Activated CD4-positive, alpha-beta T cell treated with anti-CD3 and anti-CD28 coated beads, Interleukin-10, Interleukin-2, amounts not matched to agents 100 ng/mL and 50 ng/mL, durations not matched to agents 16 hours and 8 hours (primary cell): ENCODE measurements around the gene TMEM17.

Source experiments
- DNase-seq: peaks from one replicate; pipeline ENCODE4 v3.0.0-alpha.2; 2020

TMEM17 gene

DNA sequence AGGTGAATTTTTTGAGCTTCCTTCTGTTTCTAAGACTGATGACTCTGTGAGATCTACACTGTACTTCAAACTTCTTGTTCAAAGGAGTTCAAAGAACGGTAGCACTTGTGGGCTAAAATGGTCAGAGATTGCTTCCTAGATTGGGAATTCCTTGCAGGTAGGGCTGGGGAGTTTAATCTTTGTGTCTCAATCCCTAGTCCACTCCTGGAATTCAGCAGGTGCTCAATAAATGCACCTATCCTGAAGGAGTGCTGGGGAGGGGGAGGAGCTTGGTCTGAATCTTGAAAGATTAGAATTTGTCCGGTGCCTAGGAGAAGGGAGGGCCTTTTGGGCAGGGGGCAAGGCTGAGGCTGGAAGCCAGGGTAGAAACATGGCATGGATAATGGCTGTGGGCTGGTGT is 34.6 kb downstream of the TMEM17 start:
- DNase-seq, result no peak

DNA sequence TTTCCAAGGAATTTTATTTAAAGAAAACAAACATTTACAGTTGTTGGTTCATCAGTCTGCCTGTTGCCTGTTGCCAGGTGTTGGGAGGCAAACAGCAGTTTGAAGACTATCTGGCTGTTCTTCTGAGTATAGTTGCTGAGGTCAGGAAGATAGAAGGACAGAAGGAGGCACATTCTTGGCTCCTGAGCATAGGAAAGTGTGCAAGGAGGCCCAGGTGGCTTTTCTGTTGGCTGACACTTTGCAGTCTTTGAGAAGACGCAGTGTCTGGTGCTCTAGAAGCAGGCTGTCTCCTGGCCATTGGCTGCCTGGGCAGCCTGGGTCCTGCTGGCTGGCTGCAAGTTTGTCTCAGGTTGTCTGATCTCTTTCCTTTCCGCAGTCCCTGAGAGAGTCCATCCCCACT is 36.4 kb downstream of the TMEM17 start:
- no peak for DNase-seq

DNA sequence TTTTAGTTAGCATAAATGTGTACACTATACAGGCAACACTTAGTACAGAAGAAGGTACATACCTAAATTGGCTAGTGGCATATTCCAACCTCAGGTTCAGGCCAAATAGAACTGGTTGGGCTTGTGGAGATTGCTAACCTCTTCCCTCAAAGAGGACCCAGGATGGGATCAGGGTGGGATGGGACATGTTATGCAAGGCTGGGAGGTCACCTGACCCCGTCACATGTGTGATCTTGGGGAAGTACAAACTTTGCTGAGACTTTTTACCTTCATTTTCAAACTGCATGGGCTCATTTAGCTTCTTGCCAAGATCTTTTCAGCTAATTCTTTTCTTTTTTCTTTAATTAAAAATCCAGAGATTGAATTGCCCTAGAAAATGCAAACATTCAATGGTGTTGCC is 36.9 kb downstream of the TMEM17 start:
- no peak for DNase-seq

DNA sequence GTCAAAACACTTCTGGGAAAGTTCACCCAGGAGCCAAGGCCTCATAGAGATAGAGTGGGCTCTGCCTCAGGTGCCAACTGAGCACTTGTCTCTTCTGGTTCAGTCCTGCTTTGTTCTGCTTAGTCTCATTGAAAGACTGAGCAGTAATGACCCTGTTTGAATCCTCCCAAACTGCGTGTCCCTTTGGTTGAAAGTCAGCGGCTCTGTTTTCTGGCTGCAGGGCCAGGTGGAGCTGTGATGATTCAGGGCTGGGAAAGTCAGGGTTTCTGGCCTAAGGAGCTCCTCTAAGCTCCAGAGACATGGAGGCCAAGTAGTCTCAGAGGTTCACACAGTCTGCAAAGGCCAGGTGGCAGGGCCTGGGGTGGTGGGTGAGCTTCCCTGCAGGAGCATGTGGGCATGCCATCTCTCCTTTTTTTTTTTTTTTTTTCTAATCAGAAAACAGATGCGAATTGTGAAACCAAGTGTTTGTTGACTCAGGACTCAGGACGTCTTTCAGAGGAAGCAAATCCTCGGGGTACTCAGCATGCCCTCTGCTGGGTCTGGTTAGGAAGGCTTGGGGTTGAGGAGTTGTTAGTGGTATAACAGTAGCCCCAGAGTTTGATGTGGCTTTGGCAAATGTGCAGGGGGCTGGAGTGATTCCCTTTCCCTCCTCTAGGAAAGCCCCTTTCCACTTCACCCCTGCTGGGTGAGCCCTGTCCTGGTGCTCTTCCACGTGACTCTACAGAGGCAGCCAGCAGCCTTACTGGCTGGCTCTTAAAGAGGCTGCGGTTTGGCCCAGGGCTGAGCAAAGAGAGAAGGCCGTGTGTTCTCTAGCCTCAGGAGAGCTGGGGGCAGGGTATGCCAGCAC is 38.3 kb downstream of the TMEM17 start:
- no peak for DNase-seq

DNA sequence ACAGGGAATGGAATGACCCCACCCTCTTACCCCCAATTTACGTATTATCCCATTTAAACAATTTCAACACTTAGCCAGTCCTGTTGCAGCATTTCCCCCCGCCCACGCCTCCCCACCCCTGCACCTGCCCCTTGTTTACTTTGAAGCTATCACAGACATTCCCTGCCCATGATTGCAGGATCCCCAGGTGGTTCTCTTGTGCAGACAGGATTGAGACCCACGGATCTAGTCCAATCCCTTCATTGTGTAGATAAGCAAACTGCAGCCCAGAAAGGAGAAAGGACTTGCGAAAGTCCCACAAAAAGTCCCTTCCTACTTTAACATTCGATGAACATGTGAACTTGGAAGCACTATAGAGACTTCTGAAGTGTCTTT is 38.9 kb downstream of the TMEM17 start:
- DNase-seq, result no peak

DNA sequence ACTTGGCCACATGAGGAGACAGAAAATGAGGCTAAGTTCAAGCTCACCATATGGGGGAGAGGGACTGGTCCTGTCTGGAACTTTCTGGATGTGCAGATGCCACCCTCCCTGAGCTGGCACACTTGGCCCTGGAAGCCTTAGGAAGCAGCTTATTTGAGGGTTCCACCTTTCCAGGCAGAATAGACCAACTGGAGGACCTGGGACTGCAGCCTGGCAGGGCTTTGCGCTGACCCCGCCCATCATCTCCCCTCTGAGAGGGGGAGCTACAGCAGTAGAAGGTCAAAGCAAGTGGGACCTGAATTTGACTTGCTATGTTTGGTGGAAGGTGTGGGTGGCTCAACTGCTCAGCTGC is 39.5 kb downstream of the TMEM17 start:
- no peak for DNase-seq

DNA sequence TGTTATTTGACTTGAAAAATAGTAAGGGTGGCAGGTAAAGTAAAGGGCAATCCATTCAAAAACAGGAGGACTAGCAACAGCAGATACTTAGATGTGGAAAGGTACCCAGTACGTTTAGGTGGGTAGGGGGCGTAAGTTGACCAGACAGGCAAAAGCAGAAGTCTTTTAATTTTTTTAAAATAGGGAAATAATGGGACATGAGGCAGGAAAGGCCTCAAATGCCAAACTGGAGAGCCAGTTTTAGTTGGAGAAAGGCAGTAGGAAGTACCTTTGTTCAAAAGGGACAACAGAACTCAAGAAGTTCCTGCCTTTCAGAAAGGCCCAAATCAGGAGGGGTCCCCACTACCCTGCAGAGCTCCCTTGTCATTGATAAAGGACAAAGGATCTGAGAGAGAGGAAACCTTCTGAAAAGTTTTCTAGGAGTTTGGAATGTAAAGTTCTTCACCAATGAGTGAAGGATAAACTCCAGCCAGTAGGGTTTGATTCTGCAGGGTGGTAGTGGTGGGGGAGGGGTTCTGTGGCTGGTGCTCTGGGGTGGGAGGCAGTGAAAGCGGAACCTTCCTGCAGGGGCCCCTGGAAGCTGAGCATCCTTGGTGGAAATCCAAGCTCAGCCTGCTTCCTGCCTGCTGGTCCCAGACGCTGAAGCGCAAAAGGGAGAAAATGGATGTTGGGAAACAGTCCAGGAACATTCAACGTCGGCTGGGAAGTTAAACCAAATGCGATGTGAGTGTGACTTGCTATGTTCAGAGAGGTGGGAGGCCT is 40.1 kb downstream of the TMEM17 start:
- no peak for DNase-seq

DNA sequence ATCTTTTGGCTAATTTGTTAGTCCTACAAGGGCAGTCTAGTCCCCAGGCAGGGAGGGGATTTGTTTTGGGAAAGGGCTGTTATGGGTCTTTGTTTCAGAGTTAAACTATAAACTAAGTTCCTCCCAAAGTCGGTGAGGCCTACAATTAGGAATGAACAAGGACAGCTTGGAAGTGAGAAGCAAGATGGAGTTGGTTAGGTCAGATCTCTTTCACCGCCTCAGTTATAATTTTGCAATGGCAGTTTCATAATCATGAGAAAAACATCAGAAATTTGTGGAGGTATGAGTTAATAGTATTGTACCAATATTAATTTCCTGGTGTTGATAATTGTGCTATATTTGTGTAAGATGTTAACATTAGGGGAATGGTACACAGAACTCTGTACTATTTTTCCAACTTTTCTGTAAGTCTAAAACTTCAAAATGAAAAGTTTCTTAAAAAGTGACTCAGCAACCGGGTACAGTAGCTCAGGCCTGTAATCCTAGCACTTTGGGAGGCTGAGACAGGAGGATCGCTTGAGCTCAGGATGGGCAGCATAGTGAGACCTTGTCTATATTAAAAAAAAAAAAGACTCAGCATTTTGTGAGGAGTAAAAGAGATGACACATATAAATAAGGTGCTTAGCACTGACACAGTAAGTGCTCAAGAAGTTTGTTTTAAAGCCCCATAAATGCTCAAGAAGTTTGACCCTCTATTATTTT is 40.8 kb downstream of the TMEM17 start:
- DNase-seq, result no peak

DNA sequence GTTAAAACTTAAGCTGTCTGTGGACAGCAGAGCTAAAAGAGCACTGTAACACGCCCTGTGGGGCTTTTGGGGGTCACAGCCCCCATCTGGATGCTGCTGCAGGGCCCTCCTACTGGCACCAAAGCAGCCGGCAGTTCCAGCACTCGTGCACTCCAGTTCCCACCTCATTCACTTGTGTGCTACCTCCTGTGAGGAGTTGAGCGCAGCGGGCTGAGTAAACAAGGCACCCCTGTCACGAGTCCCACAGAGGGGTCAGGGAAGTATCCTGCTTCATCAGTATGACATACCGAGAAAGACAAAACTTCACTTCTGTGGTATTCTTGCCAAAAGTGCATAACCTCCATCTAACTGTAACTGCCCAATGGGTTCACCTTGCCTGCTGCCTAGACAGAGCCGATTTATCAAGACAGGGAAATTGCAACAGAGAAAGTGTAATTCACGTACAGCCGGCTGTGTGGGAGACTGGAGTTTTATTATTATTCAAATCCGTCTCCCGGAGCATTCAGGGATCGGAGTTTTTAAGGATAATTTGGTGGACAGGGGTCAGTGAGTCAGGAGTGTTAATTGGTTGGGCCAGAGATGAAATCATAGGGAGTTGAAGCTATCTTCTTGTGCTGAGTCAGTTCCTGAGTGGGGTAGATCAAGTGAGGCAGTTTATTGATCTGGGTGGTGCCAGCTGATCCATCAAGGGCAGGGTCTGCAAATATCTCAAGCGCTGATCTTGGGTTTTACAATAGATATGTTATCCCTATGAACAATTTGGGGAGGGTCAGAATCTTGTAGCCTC is 41.6 kb downstream of the TMEM17 start:
- no peak for DNase-seq

DNA sequence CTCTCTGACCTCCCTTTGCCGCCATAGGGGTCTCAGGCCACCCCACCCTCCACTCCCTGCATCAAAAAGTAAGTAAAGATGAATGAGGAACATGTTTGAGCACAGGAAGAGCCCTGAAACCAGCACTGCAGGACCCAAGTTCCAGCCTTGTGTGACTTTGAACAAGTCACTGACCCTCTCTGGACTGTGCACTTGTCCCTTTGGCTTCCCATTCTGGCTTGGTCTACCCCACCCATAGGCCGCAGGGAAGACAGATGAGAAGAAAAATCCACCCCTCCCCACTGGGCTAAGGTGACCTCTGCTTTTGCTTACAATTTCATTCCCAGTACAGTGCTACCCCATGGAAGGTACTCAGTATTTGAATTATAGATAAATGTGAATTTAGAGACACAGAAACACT is 43.8 kb downstream of the TMEM17 start:
- no peak for DNase-seq

DNA sequence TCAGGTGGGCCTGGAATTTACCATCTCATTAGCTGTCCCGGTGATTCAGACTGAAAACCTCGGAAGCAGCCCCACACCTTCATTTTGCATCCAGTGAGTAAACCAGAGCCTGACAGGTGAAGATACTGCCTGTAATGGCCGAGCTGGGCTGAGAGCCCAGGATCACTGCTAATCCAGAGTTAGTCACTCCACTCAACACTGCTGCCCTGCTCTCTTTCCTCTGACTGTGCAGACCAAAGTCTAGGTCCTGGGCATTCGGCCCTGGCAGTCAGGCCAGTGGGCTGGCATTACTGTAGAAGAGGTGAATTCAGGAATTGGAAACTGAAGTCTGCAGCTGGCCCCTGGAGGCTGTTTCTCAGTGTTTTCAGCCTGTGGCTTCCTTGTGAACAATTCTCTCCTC is 44.3 kb downstream of the TMEM17 start:
- no peak for DNase-seq

DNA sequence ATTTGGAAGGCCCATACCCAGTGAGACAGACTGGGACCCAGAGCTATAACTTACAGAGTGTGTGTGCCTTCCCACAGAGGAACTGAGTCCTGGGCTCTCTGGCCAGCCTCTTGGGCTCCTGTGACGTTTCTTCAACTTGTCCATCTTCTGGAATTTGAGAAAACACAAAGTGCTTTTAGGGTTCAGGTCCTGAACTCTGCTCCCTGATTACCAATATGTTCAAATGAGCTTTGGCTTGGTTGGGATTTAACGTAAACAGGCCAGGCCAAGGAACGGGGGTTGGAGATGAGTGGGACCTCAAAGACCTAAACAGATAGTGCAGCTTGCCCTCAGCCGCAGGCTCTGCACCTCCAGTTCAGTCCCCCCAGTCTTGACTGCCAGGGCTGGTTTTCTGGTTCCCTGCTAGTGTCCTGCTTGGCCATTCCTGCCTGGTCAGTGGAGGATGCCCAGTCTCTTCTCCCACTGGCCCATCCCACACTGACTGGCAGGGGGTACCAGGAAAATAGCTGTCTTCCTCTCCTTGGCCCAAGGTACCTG is 44.9 kb downstream of the TMEM17 start:
- DNase-seq, result no peak

DNA sequence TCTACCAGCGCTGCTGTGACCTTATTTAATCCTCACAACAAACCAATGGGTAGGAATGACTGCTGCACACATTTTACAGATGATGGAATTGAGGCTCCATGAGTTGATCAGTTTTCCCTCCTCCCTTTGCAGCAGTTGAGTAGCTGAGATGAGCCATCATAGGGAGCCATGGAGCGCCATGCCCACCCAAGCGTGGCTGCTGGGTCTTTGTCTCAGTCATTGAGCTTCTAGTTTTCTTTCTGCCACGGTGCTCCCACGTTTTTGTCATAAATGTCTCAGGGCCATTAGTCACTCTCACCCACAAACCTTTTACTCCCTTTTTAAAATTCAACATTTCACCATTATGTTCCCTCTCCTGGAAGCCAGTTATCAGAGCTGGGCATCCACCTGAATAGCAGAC is 45.8 kb downstream of the TMEM17 start:
- DNase-seq, result no peak

DNA sequence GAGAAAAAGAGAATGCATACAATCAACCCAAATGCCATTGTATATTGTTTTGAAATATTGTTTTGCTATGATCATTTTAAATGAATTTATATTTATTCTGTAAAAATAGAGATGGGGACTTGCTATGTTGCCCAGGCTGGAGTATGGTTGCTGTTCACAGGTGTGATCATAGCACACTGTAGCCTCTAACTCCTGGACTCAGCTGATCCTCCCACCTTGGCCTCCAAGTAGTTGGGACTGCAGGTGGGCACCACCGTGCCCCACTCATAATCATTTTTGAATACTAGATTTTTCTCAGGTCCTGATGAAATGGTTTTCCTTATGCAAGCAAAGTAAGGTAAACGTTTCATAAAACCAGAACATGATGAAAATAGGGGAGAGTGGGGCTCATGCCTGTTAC is 46.3 kb downstream of the TMEM17 start:
- no peak for DNase-seq

DNA sequence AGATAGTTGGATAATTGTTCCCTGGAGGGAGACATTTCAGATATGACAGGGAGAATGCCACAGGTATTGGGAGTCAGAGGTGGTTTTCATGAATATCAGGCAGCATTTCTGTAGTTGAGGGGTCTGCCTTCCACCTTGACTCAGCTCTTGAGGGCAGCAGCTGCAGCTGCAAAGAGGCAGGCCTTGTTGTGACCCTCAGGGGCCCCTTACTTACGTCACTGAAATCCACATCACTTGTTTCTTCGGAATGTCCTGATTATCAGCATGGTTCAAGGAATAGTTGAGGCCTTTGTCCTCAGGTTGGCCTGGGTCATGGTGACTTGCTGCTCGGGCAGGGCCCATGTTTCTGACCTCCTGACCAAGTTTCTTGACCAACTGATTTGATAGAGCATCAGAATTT is 46.9 kb downstream of the TMEM17 start:
- DNase-seq, result no peak

DNA sequence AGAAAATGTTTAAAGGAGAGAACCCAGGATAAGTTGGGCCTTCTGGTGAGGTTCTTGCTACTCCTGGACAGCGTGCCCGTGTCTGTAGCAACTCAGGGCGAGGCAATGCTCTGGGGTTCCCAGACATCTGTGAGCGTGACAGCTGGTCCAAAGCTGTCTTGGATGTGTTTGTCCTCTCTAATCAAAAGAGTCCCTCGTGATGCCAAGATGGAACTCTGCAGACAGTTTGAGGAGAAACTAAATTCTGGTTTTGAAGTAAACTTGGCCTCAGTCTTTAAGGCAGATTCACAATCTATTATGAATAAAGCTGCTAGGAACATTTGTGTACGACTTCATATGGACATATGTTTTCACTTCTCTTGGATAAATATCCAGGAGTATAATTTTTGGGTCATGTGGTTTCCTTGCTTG is 47.3 kb downstream of the TMEM17 start:
- DNase-seq, result no peak

DNA sequence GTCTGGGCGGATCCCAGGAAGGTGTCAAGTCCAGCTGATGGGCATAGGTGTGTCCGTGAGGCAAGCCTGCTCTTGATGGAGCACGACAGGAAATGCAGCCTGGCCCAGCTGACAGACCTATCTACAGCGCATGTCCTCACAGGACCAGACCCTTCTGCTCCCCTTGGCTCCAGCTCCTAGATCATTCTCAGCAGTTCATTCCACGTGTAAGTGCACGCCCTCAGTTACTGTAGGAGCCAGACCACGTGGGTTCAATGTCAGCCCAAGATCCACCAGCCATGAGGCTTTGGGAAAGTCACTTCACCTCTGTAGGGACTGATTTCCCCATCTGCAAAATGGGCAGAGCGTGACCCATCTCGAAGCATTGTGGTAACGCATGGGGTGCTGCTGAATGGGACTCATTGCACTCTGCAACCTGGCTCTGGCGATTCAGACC is 47.8 kb downstream of the TMEM17 start:
- DNase-seq, result no peak

DNA sequence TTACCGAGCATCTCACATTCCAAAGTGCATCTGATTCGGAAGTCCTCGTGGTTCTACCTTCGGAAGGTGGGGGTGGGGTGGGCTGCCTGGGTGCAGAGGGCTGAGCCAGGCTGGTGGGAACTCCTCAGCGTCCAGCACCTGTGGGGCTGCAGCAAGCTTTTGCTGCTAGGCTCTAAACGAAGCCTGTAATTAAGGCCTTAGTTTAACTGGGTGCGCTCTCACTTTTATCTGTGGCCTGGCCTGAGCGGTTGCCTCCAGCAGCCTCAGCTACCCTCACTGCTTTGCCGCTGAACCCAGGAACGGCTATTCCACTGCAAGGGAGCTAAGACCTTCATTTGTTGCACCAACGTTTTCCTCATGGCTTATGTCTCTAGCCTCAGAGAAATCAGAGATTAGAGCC is 48.4 kb downstream of the TMEM17 start:
- DNase-seq, result no peak

DNA sequence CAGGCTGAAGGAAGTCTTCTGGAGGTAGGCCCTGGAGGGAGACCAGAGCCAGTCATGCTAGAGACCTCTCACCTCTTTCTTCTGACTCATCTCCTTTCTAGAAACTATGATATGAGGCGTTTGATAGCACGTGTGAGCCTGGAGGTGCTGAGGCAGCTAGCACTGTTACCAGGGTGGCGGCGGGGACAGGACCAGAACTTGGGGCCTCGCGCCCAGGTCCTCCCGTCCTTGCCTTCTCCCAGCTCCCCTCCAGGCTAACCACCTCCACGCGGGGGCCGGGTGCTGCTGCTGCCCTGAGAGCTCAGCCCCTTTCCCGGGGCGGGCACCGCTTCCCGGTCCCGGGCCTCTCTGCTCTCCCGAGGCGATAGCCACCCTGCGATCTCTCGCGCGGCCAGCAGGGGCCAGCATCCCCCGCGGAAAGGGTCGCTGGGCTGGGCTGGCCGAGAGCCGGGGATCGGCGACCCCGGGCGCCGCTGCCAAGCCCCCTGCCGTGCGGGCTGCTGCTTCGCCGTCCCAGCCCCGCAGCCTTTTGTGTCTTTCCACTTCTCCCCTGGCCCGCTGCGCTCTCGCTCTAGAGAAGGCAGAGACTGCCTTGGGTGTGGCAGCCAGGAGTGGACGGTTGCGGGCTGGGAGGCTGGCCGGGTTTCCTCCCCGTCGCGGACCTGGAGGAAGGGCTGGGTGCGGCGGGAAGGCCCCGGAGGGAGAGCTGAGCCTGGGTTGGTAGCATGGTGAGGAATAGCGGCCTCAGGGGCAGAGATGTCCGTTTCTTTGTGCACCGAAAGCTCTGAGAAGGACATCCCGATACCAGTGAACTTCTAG is 49.1 kb downstream of the TMEM17 start:
- DNase-seq, result peak; percentile 72

DNA sequence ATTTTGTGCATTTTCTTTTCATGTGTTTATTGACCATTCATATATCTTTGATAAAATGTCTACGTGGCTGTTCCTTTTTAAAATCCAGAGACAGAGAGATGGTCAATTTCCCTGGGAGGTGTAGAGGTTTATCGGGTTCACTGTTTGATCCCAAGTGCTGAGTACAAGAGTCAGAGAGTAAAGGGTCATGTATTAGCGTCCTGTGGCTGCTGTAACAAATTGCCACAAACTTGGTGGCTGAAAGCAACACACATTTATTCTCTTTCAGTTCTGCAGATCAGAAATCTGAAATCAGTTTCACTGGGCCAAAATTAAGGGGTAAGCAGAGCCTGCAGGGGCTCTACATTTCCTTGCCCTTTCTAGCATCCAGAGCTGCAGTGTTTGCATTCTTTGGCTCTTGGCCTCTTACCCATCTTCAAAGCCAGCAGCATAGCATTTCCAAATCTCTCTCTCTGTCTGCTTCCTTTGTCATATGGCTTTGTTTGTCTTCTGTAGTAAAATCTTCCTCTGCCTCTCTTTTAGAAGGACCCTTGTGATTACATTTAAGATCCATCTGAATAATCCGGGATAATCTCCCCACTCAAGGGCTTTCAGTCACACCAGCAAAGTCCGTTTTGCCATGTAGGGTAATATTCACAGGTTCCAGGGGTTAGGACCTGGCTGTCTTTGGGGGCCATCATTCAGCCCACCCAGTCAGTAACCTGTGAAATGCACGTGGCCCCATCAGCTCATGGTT is 49.9 kb downstream of the TMEM17 start:
- no peak for DNase-seq

DNA sequence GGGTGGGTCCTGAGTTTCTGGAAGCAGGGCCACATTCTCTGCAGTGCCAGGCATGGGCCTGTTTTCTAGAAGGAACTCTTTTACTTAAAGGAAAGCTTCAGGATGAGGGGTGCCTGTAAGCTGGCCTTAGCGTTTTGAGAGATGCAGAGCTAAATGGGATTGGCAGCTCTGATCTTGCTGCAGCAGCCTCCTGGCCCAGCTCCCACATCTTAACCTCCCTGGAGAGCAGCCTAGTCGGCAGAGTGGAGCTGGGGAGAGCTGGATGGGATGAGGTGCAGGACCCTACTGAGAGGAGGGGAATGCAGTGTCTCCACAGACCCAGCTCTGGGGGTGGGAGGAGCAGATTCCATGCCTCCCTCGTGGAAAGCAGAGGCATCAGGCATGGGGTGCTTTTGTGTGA is 52.0 kb downstream of the TMEM17 start:
- no peak for DNase-seq
